GM23338 (cell line): Measurements from ENCODE around the gene RFX4.

Source experiments
- EZH2 ChIP-seq: fragments of 200-600 bp; sonication (generic); IDR thresholded peaks from one replicate; pipeline ENCODE4 v1.8.0; 2017; ENCODE audit warnings: antibody characterized with exemption, mild to moderate bottlenecking, low read depth; ENCODE audit not compliant: unreplicated experiment
- EZH2phosphoT487 ChIP-seq: fragments of 200-600 bp; sonication (generic); IDR thresholded peaks from one replicate; pipeline ENCODE4 v1.8.1; 2018; ENCODE audit warnings: antibody characterized with exemption; ENCODE audit not compliant: unreplicated experiment
- JUNB ChIP-seq: IDR thresholded peaks from one replicate; pipeline ENCODE4 v1.6.1; 2016; ENCODE audit warnings: antibody characterized with exemption; ENCODE audit not compliant: unreplicated experiment
- NANOG ChIP-seq: IDR thresholded peaks from 2 replicates; pipeline ENCODE4 v1.6.1; 2016; ENCODE audit warnings: antibody characterized with exemption, borderline replicate concordance
- POLR2AphosphoS5 ChIP-seq: IDR thresholded peaks from 2 replicates; pipeline ENCODE4 v1.6.1; 2016; ENCODE audit warnings: antibody characterized with exemption, low read depth
- ZNF114 ChIP-seq: fragments of 250-450 bp; sonication (Bioruptor Pico); IDR thresholded peaks from 2 replicates; pipeline ENCODE4 v1.5.0; 2020; ENCODE audit warnings: mild to moderate bottlenecking, moderate library complexity
- ZNF331 ChIP-seq: fragments of 250-450 bp; sonication (Bioruptor Pico); IDR thresholded peaks from 2 replicates; pipeline ENCODE4 v1.5.0; 2020; ENCODE audit warnings: low read depth, mild to moderate bottlenecking, moderate library complexity
- TF ChIP-seq, protein P1 (sequence below): IDR thresholded peaks from 2 replicates; pipeline ENCODE4 v1.6.1; 2016; ENCODE audit warnings: antibody characterized with exemption
- TF ChIP-seq, protein P2 (sequence below), 2 experiments: fragments of 200-600 bp in 1 of 2; sonication (generic) in 1 of 2; conservative IDR thresholded peaks; 2 replicates each; pipeline versions ENCODE4 v1.5.1 to v1.6.1; 2016 to 2017; ENCODE audit warnings: antibody characterized with exemption in 2 of 2, low read depth in 2 of 2, mild to moderate bottlenecking in 2 of 2, moderate library complexity in 1 of 2
- TF ChIP-seq, protein P3 (sequence below): IDR thresholded peaks from one replicate; pipeline ENCODE4 v1.6.1; 2018; ENCODE audit warnings: antibody characterized with exemption; ENCODE audit not compliant: unreplicated experiment

DNA sequence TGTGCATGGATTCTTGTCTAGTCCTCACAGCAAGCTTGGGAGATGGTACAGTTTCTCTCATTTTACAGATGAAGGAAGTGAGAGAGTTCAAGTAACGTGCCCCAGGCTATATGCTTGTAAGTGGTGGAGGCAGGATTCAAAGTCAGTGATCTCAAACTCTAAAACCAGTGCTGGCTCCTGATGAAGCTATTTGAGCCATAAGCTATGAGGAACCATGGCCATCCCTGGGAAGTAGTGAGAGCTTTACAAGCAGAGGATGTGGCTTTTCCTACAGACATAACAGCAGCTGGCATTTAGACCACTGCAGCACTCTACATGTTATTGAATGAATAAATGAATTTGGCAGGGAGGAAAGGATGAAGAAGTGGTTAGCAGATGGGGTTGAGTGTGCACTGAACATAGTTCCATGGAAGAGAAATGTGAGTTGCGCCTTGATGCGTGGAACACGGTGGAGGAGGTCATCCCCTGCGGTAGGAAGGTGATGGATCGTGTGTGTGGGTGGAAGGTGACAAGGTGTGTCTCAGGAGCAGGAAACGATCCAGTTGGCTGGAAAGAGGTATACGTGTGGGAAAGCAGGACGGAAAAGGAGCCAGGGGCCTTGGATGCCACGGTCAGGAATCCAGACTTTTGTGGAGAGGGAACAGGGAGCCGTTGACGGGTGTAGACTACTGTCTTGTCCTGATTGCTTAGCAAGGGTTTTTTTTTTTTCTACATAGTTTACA is 65.2 kb downstream of the RFX4 start:
- no peak for TF ChIP-seq EZH2
- TF ChIP-seq POLR2AphosphoS5, result no peak
- TF ChIP-seq, protein P1, sequence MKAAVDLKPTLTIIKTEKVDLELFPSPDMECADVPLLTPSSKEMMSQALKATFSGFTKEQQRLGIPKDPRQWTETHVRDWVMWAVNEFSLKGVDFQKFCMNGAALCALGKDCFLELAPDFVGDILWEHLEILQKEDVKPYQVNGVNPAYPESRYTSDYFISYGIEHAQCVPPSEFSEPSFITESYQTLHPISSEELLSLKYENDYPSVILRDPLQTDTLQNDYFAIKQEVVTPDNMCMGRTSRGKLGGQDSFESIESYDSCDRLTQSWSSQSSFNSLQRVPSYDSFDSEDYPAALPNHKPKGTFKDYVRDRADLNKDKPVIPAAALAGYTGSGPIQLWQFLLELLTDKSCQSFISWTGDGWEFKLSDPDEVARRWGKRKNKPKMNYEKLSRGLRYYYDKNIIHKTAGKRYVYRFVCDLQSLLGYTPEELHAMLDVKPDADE, result no peak
- TF ChIP-seq, protein P2, sequence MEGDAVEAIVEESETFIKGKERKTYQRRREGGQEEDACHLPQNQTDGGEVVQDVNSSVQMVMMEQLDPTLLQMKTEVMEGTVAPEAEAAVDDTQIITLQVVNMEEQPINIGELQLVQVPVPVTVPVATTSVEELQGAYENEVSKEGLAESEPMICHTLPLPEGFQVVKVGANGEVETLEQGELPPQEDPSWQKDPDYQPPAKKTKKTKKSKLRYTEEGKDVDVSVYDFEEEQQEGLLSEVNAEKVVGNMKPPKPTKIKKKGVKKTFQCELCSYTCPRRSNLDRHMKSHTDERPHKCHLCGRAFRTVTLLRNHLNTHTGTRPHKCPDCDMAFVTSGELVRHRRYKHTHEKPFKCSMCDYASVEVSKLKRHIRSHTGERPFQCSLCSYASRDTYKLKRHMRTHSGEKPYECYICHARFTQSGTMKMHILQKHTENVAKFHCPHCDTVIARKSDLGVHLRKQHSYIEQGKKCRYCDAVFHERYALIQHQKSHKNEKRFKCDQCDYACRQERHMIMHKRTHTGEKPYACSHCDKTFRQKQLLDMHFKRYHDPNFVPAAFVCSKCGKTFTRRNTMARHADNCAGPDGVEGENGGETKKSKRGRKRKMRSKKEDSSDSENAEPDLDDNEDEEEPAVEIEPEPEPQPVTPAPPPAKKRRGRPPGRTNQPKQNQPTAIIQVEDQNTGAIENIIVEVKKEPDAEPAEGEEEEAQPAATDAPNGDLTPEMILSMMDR (conservative IDR thresholded peaks at IDR 0.05; ENCODE audit: low read depth in 2 of 2), result no peak
- TF ChIP-seq JUNB, result no peak
- TF ChIP-seq EZH2phosphoT487, result no peak
- TF ChIP-seq ZNF331 (CRISPR knock-in tag), result no peak
- TF ChIP-seq ZNF114, result no peak
- TF ChIP-seq, protein P3, sequence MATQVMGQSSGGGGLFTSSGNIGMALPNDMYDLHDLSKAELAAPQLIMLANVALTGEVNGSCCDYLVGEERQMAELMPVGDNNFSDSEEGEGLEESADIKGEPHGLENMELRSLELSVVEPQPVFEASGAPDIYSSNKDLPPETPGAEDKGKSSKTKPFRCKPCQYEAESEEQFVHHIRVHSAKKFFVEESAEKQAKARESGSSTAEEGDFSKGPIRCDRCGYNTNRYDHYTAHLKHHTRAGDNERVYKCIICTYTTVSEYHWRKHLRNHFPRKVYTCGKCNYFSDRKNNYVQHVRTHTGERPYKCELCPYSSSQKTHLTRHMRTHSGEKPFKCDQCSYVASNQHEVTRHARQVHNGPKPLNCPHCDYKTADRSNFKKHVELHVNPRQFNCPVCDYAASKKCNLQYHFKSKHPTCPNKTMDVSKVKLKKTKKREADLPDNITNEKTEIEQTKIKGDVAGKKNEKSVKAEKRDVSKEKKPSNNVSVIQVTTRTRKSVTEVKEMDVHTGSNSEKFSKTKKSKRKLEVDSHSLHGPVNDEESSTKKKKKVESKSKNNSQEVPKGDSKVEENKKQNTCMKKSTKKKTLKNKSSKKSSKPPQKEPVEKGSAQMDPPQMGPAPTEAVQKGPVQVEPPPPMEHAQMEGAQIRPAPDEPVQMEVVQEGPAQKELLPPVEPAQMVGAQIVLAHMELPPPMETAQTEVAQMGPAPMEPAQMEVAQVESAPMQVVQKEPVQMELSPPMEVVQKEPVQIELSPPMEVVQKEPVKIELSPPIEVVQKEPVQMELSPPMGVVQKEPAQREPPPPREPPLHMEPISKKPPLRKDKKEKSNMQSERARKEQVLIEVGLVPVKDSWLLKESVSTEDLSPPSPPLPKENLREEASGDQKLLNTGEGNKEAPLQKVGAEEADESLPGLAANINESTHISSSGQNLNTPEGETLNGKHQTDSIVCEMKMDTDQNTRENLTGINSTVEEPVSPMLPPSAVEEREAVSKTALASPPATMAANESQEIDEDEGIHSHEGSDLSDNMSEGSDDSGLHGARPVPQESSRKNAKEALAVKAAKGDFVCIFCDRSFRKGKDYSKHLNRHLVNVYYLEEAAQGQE, result no peak
- TF ChIP-seq NANOG, result no peak
